Choroid plexus epithelial cell (primary cell): ENCODE data around the gene SHC4.

ENCODE experiments used
- DNase-seq: peaks from one replicate; pipeline ENCODE4 v3.0.0-alpha.2; 2010; ENCODE audit warnings: low read depth
- H3K4me3 ChIP-seq: 2 replicates; pipeline ENCODE4 v1.5.1; 2011; ENCODE audit warnings: low read depth, mild to moderate bottlenecking, control low read depth, low read length, moderate library complexity
- TF ChIP-seq, protein P1 (sequence below): conservative IDR thresholded peaks from 2 replicates; pipeline ENCODE4 v1.5.1; 2011; ENCODE audit warnings: low read depth, mild to moderate bottlenecking, control low read depth, inconsistent platforms, low read length, moderate library complexity

The SHC4 gene

DNA sequence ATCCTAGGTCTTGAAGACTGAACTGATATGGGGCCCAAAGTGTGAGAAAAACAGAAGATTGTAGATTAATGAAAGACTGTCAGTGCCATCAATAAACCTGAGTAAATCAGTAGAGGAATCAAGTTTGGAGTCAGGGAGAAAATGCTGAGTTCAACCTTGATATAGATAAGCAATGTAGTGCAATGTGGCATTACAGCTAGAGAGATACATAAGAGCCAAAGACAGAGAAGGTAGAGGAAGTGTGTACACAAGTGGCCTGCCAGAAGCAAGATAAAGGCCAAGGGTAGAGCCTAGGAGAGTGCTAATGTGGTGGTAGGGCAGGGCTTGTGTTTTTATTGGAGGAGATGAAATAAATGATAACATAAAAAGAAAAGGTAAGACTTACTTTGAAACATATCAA, 111.8 kb downstream of the SHC4 start:
- DNase-seq = no peak
- TF ChIP-seq, protein P1, sequence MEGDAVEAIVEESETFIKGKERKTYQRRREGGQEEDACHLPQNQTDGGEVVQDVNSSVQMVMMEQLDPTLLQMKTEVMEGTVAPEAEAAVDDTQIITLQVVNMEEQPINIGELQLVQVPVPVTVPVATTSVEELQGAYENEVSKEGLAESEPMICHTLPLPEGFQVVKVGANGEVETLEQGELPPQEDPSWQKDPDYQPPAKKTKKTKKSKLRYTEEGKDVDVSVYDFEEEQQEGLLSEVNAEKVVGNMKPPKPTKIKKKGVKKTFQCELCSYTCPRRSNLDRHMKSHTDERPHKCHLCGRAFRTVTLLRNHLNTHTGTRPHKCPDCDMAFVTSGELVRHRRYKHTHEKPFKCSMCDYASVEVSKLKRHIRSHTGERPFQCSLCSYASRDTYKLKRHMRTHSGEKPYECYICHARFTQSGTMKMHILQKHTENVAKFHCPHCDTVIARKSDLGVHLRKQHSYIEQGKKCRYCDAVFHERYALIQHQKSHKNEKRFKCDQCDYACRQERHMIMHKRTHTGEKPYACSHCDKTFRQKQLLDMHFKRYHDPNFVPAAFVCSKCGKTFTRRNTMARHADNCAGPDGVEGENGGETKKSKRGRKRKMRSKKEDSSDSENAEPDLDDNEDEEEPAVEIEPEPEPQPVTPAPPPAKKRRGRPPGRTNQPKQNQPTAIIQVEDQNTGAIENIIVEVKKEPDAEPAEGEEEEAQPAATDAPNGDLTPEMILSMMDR = no peak
- H3K4me3 ChIP-seq = no peak overlapping the region

DNA sequence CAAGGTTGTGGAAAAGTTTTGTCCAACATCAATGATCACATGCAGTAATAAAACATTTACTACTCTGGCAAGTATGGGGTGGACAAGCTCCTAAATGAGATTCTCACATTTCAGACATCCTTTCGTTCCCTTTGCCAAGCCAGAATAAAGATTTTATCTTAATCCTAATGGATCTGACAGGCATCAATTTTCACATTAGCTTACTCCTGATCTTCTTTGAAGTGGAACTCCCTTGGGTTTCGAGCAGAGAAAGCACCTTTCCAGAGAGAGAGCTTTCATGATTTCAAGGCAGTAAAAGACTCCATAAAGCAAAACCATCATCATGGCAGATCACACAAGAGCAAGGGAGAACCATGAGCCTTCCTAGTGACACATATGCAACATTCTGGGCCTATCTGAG, 113.1 kb downstream of the SHC4 start:
- TF ChIP-seq, protein P1 = no peak
- no peak for DNase-seq
- H3K4me3 ChIP-seq = no peak overlapping the region

DNA sequence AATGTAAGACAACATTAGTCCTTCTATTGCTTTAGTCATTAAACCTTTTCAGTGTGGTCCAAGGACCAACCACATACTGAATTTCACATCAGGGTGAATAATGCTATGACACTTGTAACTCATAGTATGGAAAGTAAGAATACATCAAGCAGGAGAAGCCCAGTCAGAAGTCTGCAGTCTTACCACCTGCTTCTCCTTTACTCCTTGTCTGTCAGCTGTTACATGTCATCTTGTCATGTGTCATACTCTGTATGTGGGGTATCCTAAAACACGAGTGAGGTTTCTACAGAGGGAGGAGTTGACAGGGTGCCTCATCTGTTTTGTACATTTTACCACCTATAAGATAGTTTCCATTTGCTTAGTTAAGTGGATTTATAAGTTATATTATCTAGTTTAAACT, 118.6 kb downstream of the SHC4 start:
- no peak for DNase-seq
- no peak overlapping the region for H3K4me3 ChIP-seq
- TF ChIP-seq, protein P1 = no peak

DNA sequence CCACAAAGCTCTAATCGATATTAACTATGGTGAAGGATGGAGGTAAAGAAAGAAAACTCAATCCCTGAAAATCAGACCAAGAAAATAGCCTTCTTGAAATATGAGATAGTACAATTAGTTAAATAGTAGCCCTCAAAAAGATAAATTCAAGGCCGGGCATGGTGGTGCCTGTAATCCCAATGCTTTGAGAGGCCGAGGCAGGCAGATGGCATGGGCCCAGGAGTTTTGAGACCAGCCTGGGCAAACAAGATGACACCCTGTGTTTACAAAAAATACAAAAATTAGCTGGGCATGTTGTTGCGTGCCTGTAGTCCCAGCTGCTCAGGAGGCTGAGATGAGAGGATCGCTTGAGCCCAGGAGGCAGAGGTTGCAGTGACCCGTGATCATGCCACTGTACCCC, 121.2 kb downstream of the SHC4 start:
- DNase-seq = no peak
- TF ChIP-seq, protein P1 = no peak
- H3K4me3 ChIP-seq = no peak overlapping the region

DNA sequence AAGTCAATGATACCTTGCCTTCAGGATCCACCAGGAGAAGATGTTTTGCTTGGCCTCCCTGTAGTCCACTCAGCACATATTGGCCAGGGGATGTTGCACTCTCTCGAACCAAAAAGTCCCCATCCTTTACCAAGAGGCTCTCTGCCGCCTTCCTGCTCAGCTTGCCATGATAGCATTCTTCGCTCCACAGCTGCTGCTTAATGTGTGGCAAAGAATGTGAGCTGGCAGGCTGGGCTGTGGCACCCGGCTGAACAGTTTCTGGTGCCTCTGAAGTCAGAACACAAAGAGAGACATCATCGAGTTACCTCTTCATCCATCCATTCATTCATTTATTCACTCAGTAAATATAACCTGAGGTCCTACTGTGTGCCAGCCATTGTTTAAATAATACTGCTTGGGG, 129.0 kb downstream of the SHC4 start:
- DNase-seq = no peak
- TF ChIP-seq, protein P1 = no peak
- H3K4me3 ChIP-seq = no peak overlapping the region

DNA sequence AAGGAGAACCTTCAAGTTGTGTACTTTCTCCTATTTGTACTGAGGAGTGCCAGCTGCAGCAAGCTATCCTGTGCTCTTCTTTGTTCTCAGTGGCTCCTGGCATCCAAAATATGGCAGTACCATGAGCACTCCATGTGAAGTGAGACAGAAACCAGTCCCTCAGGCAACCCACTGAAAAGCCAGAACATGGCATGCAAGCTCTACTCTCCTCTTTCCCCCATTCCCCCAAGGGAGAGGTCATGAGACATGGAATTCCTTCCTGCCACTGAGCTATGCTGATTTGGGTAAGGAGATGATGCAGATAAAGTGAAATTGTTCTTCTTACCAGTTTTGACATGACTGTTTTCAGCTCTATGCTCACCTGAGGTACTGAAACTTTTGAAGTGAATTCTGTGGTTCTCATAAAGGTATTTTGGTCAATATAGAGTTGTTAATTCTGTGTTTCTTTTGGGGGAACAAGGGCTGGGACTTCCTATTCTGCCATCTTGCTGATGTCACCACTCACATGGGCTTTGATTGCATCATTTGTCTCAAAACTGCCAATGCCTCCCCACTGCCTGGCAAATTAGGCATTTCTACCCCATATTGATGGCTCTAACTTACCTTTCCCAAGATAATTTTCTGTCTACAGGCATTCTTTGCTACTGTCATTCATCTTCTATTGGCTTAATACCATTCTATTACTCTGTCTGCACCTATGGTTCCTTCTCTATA, 130.0 kb downstream of the SHC4 start:
- H3K4me3 ChIP-seq = no peak overlapping the region
- no peak for DNase-seq
- TF ChIP-seq, protein P1 = no peak

DNA sequence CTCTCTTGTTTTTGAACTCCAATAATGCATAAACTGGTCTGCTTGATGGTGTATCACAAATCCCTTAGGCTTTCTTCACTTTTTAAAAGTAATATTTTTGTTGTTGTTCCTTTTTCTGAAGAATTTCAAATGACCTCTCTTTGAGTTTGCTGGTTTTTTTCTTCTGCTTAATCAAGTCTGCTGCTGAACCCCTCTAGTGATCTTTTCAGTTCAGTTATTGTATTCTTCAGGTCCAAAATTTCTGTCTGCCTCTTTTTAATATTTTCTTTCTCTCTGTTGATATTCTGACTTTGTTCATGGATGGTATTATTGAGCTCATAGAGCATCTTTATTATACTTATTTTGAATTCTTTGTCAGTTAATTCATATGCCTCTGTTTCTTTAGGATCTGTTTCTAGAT, 131.1 kb downstream of the SHC4 start:
- DNase-seq = no peak
- TF ChIP-seq, protein P1 = no peak
- H3K4me3 ChIP-seq = no peak overlapping the region
